HG03521 (cell line): Measurements from ENCODE around the gene ENTPD6.
"Not testable (repeated sequence)": the region's sequence is repeated elsewhere in the genome, so short reads cannot be mapped to it uniquely, and the experiment has no call there.

ENCODE experiments used
- ATAC-seq: cut with Tn5 transposase; IDR thresholded peaks from one replicate; pipeline ENCODE4 v1.9.1; 2021; ENCODE audit warnings: mild to moderate bottlenecking, moderate library complexity; ENCODE audit not compliant: unreplicated experiment

The ENTPD6 gene

DNA sequence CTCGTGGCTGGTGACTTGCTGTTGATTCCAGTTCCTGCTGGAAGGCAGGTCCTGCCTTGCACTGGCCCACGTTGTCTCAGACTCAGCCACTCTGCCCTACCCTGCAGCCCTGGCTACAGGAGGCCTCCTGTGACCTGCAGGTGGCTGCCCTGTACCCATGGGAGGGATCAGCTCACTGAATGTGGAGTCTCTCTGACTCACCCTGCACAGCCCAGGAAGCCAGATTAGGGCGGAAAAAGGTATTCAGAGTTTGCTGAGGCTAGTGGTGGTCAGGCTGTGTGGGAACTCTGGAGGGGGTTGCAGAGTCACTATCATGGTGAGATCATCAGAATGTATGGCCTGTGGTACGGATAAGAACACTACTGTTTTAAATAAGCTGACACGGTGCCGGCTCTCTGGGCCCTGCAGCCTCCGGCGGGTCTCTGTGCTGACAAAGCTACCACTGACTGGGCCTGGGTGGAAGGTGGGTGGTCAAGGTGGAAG lies 27.7 kb downstream of the ENTPD6 start:
- ATAC-seq = no peak

GRCh38 chr20:25223765-25224720 lies 28.5 kb downstream of the ENTPD6 start:
- ATAC-seq = no peak

GRCh38 chr20:25224941-25225340 lies 29.4 kb downstream of the ENTPD6 start:
- no peak for ATAC-seq

GRCh38 chr20:25225642-25226432 lies 30.3 kb downstream of the ENTPD6 start:
- ATAC-seq = no peak

- ATAC-seq = no peak
Observed at GRCh38 chr20:25226433-25227316, 31.2 kb downstream of the ENTPD6 start.

DNA sequence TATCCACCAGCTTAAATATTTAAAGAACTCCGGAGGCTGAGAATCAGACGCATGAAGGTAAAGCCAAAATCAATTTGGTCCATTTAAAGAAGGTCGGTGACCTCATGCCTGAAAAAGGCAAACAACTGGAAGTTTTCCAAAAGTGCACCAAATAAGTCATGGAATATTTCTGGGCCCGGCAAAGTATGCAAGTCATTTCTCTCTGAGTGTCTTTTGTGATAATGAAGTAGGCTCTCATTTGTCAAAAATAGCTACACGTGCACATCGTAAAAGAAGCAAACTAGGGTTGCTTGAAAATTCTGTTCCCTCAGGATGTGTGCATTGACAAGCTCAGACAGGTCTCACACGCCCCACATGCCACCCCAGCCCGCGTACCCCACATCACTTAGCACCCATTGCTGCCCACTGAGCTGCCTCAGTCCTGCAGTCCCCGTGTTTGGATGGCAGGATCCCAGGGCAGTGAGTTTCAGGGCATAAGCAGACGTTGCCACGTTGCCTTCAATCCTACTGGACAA lies 31.9 kb downstream of the ENTPD6 start:
- no peak for ATAC-seq

DNA sequence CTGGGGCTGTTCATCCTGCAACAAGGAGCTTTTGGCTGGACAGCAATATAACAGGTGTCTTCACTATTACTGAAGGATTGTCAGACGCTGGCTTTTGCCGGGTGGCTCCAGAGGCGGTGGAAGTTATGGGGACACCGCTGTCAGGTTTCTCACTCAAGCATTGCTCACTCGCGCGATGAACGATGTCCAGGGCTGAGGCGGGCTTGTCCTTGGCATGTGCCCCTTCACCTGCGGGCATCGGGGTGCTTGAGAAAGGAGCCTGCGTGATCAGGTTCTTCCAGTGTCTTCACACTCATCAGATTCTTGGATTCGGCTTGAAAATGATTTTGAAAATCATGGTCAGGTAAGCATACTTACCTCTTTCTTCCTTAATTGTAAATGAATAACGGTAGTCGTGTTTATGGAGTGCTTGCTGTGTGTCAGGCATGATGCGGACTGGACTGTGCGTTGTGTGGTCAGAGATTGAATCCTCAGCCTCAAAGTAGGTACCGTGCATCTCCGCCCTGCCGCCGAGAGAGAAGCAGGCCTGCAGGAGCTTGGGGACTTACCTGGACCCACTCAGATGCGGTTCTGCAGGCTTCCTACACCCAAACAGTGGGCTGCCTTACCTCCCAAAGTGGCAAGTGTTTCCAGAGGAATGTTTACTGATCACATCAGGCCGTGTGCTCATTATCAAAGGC lies 34.1 kb downstream of the ENTPD6 start:
- no peak for ATAC-seq

- peak; percentile 67 for ATAC-seq
Observed at GRCh38 chr20:25230166-25230831, 34.8 kb downstream of the ENTPD6 start.

GRCh38 chr20:25233016-25233772 lies 37.7 kb downstream of the ENTPD6 start:
- ATAC-seq = no peak

GRCh38 chr20:25234009-25234849 lies 38.7 kb downstream of the ENTPD6 start:
- ATAC-seq = not testable (repeated sequence)

GRCh38 chr20:25236450-25237304 lies 41.2 kb downstream of the ENTPD6 start:
- no peak for ATAC-seq

DNA sequence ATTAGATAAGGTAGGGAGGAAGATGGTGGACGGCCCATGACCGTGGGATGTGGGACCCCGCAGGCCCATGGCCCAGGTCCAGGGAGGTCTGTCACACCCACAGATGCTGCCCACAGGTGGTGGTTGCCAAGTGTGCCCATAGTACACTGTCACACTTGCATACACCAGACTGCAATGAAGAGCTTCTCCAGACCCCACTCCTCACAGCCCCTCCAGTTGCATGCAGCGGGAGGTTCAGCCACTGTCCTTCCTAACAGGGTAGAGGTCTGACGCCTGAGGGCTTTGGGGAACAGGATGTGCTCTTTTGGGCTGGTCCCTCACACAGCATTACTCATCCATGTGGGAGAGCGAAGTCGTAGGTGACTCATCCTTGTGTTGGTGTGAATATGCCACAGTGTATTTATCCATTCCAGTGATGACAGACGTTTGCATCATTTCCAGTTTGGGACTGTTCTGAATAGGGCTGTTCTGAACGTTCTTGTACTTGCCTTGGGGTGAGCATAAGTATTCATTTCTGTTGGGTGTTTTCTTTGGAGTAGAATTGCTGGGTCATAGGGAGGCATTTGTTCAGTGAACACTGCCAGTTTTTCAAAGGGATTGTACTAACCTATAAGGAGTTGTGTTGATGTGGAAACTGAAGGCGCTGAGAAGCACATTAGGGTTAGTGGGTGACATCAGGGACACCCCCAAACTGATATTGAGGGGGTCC lies 42.3 kb downstream of the ENTPD6 start:
- no peak for ATAC-seq

GRCh38 chr20:25238319-25239037 lies 43.0 kb downstream of the ENTPD6 start:
- ATAC-seq = no peak

DNA sequence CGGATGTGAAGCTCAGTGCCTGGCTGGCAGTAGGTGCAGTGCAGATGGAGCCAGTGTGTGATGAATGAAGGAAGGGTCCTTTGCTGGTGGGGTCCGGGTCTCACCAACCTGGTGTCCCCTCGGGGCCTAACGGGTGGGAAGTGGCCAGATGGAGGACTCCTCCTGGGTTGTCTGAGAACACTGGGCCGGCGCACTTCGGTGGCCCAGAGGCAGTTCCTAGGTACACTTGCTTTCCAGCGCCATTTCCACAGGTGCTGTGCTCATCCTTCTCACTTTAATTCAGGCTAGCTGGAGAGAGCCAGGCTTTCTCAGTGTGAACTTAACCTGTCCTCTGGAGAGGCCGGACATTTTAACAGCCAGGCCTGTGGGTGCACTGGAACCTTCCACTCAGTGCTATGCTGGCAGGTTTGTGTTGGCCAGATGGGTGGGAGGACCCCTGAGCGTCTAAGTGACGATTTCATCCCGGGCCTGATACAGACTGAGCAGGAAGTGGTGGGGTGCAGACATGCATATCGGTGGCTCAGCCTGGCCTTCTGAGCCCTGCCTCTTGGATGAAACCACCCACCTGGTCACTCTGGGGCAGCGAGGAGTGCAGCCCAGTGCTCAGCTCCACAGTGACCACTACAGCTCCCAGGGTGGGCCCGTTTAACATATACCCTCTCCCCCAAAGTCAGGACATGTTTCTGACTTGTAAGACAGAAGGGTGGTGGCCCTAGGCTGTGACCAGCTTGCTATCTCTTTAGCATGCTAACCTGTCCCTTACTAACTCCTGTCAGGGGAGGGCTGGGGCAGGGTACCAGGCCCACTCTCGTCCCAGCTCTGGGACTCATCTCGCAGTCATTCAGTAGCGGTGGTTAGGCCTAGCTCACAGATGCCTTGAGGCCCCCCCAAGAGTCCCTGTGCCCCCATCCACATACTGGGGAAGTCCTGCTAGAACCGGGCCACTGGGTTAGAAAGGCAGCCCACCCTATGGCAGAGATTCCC lies 44.2 kb downstream of the ENTPD6 start:
- ATAC-seq = no peak
